Measurements from ENCODE around the gene WNT2B. TPM values are rescaled to one million over a fixed set of nuclear protein-coding genes. Genes with fewer than 3 reads are reported as not detected.

WNT2B gene
- total RNA-seq, 1 experiment from 2014 or later: 0.75 TPM

- Mint-ChIP-seq H3K36me3 (ENCODE audit: insufficient read depth, unreplicated experiment) (no peaks in the 10 kb centered on the region), H3K4me1 (ENCODE audit: insufficient read depth, unreplicated experiment) (no peaks in the 10 kb centered on the region), H3K27me3 (ENCODE audit: insufficient read depth, unreplicated experiment) (peaks cover 23% of the 10 kb centered on the region), H3K4me3 (ENCODE audit: unreplicated experiment) (no peak overlapping the region), H3K27ac (ENCODE audit: low read depth, unreplicated experiment) (no peak overlapping the region), H3K9me3 (ENCODE audit: unreplicated experiment) (no peaks in the 10 kb centered on the region)
- BruUV-seq (replicated peaks): no TSS peak
- ChIA-PET POLR2A (no interaction called here), CTCF (interaction anchor here (0.6 to 1.2 kb wide), 4 partner anchors 41 to 424 kb away, joined by 3 to 6 read pairs (median 4); no protein-coding TSS in a partner anchor)
- DNase-seq (ENCODE audit: unreplicated experiment): no peak
- TF ChIP-seq, protein P1, sequence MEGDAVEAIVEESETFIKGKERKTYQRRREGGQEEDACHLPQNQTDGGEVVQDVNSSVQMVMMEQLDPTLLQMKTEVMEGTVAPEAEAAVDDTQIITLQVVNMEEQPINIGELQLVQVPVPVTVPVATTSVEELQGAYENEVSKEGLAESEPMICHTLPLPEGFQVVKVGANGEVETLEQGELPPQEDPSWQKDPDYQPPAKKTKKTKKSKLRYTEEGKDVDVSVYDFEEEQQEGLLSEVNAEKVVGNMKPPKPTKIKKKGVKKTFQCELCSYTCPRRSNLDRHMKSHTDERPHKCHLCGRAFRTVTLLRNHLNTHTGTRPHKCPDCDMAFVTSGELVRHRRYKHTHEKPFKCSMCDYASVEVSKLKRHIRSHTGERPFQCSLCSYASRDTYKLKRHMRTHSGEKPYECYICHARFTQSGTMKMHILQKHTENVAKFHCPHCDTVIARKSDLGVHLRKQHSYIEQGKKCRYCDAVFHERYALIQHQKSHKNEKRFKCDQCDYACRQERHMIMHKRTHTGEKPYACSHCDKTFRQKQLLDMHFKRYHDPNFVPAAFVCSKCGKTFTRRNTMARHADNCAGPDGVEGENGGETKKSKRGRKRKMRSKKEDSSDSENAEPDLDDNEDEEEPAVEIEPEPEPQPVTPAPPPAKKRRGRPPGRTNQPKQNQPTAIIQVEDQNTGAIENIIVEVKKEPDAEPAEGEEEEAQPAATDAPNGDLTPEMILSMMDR (IDR thresholded peaks at IDR 0.05; ENCODE audit: unreplicated experiment): no peak
- intact Hi-C loops (cut with micrococcal nuclease): no loop called here
Measured at GRCh38 chr1:112504661-112505399, 3.9 kb upstream of the WNT2B start.

DNA sequence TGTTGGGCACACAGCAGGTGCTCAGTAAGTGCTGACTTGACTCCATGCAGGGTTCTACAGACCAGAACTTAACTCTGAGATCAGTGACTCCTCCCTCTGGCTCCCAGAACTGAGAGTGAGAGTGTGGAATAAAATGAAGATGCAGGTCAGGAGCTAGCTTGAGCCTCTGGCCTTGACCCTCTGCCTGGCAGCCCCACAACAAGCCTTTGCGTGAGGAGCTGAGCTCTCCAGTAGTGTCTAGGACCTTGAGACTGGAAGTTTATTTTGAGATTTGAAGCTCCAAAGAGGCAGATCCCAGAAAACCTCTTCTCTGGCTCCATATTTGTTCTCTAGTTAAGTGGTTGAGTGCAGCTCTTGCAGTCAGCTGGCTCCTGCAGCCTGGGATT, 3.4 kb upstream of the WNT2B start:
- no peaks in the 10 kb centered on the region for H3K36me3 Mint-ChIP-seq (ENCODE audit: insufficient read depth, unreplicated experiment)
- H3K4me1 Mint-ChIP-seq (ENCODE audit: insufficient read depth, unreplicated experiment): no peaks in the 10 kb centered on the region
- BruUV-seq (replicated peaks): no TSS peak
- ChIA-PET POLR2A (interaction anchor here (0.7 kb wide), 1 partner anchor 9 kb away, joined by 3 read pairs; no protein-coding TSS in a partner anchor), CTCF (interaction anchor here (0.6 to 1.2 kb wide), 4 partner anchors 38 to 69 kb away, joined by 3 to 6 read pairs (median 4); no protein-coding TSS in a partner anchor)
- H3K27ac Mint-ChIP-seq (ENCODE audit: low read depth, unreplicated experiment): no peak overlapping the region
- H3K9me3 Mint-ChIP-seq (ENCODE audit: unreplicated experiment): no peaks in the 10 kb centered on the region
- TF ChIP-seq, protein P1 (IDR thresholded peaks at IDR 0.05; ENCODE audit: unreplicated experiment): no peak
- intact Hi-C loops (cut with micrococcal nuclease): no loop called here
- peaks cover 23% of the 10 kb centered on the region for H3K27me3 Mint-ChIP-seq (ENCODE audit: insufficient read depth, unreplicated experiment)
- no peak overlapping the region for H3K4me3 Mint-ChIP-seq (ENCODE audit: unreplicated experiment)
- DNase-seq (ENCODE audit: unreplicated experiment): no peak

GRCh38 chr1:112505878-112506277, 2.9 kb upstream of the WNT2B start:
- no peak for DNase-seq (ENCODE audit: unreplicated experiment)
- no TSS peak for BruUV-seq (replicated peaks)
- ChIA-PET POLR2A (interaction anchor here (0.7 kb wide), 1 partner anchor 10 kb away, joined by 3 read pairs; no protein-coding TSS in a partner anchor), CTCF (interaction anchor here (0.6 to 1.2 kb wide), 4 partner anchors 10 to 114 kb away, joined by 3 to 6 read pairs (median 4); no protein-coding TSS in a partner anchor)
- Mint-ChIP-seq H3K27ac (ENCODE audit: low read depth, unreplicated experiment) (no peak overlapping the region), H3K4me1 (ENCODE audit: insufficient read depth, unreplicated experiment) (no peaks in the 10 kb centered on the region), H3K36me3 (ENCODE audit: insufficient read depth, unreplicated experiment) (no peaks in the 10 kb centered on the region), H3K27me3 (ENCODE audit: insufficient read depth, unreplicated experiment) (peaks cover 23% of the 10 kb centered on the region), H3K4me3 (ENCODE audit: unreplicated experiment) (no peak overlapping the region), H3K9me3 (ENCODE audit: unreplicated experiment) (no peaks in the 10 kb centered on the region)
- TF ChIP-seq, protein P1 (IDR thresholded peaks at IDR 0.05; ENCODE audit: unreplicated experiment): no peak
- intact Hi-C loops (cut with micrococcal nuclease): no loop called here

GRCh38 chr1:112506306-112506705, 2.5 kb upstream of the WNT2B start:
- no TSS peak for BruUV-seq (replicated peaks)
- Mint-ChIP-seq H3K27me3 (ENCODE audit: insufficient read depth, unreplicated experiment) (peaks cover 23% of the 10 kb centered on the region), H3K9me3 (ENCODE audit: unreplicated experiment) (no peaks in the 10 kb centered on the region), H3K36me3 (ENCODE audit: insufficient read depth, unreplicated experiment) (no peaks in the 10 kb centered on the region), H3K4me3 (ENCODE audit: unreplicated experiment) (no peak overlapping the region), H3K4me1 (ENCODE audit: insufficient read depth, unreplicated experiment) (no peaks in the 10 kb centered on the region), H3K27ac (ENCODE audit: low read depth, unreplicated experiment) (no peak overlapping the region)
- TF ChIP-seq, protein P1 (IDR thresholded peaks at IDR 0.05; ENCODE audit: unreplicated experiment): no peak
- ChIA-PET POLR2A (no interaction called here), CTCF (interaction anchor here (0.5 to 1.2 kb wide), 4 partner anchors 10 to 115 kb away, joined by 3 to 6 read pairs (median 3); no protein-coding TSS in a partner anchor)
- intact Hi-C loops (cut with micrococcal nuclease): no loop called here
- no peak for DNase-seq (ENCODE audit: unreplicated experiment)
